Ovary (tissue), 9 donors: ENCODE measurements around the gene AP2M1. TPM values are rescaled to one million over a fixed set of nuclear protein-coding genes. Genes with fewer than 3 reads are reported as not detected.

Source experiments
- DNase-seq, 5 donors: peaks; one replicate each; pipeline ENCODE4 v3.0.0-alpha.2; 2019 to 2020
- H3K27ac ChIP-seq, 2 donors: fragments of 200-600 bp; one replicate each; pipeline versions ENCODE4 v1.5.1 to v1.8.0; 2019 to 2022
- H3K27me3 ChIP-seq: fragments of 200-600 bp; one replicate; pipeline ENCODE4 v1.8.0; 2022
- H3K36me3 ChIP-seq: fragments of 200-600 bp; sonication (generic); one replicate; pipeline ENCODE4 v1.5.1; 2019
- H3K4me1 ChIP-seq: one replicate; pipeline ENCODE4 v1.8.1; 2013; ENCODE audit warnings: mild to moderate bottlenecking, moderate library complexity; ENCODE audit not compliant: insufficient read depth
- H3K4me3 ChIP-seq: fragments of 200-600 bp; sonication (generic); one replicate; pipeline ENCODE4 v1.5.1; 2017
- H3K9me3 ChIP-seq, 2 donors: fragments of 200-600 bp in 1 of 2; sonication (generic) in 1 of 2; one replicate each; pipeline versions ENCODE4 v1.5.1 to v1.8.1; 2013 to 2019; ENCODE audit warnings: mild to moderate bottlenecking in 1 of 2, moderate library complexity in 1 of 2
- CTCF ChIP-seq, 3 donors: fragments of 450-650 bp in 2 of 3; fragments of 200-600 bp in 1 of 3; IDR thresholded peaks; one replicate each; pipeline versions ENCODE4 v1.5.1 to v1.8.0; 2016 to 2022; ENCODE audit warnings: antibody characterized with exemption in 3 of 3, mild to moderate bottlenecking in 1 of 3
- EP300 ChIP-seq: sonication (generic); formaldehyde crosslinking; IDR thresholded peaks from one replicate; pipeline ENCODE4 v1.6.1; 2017; ENCODE audit warnings: antibody characterized with exemption
- POLR2A ChIP-seq: fragments of 450-650 bp; IDR thresholded peaks from one replicate; pipeline ENCODE4 v1.6.1; 2017; ENCODE audit warnings: antibody characterized with exemption, mild to moderate bottlenecking, moderate library complexity
- WGBS, 3 donors: extraction: QIAGEN DNeasy Blood & Tissue Kit in 1 of 3; methylation state at CpG; one replicate each; pipeline versions ENCODE4 v1.1.5 to v1.1.7; 2013 to 2017; 5-methylcytosine and 5-hydroxymethylcytosine counted together
- intact Hi-C, 4 donors: fragments of 100-400 bp; cut with DNase I; formaldehyde crosslinking; loops; one replicate each; pipeline versions ENCODE4 v1.11.0 to v1.15.1; 2022 to 2023
- polyA plus RNA-seq, 2 donors: library from polyadenylated mRNA; stranded (reverse); fragments of 200-250 nt in 1 of 2; fragments of 350-450 nt in 1 of 2; fragmentation: Illumina TruSeq in 1 of 2; extraction: RNeasy Lipid Tissue Mini Kit (QIAGEN cat#74804) in 1 of 2; gene quantifications; one replicate each; pipeline ENCODE4 v1.2.3, GENCODE V29; 2013 to 2014
- total RNA-seq, 7 donors: library from RNA; depleted of rRNA in 2 of 7; stranded (reverse); fragments of >200 nt in 2 of 7; fragmentation: NEBNext Ultra II Directional in 3 of 7; extraction: Animal tissue kit (Norgen Biotek cat#: 25700) in 3 of 7; gene quantifications; one replicate each; pipeline versions ENCODE4 v1.1.0 to v1.2.4, GENCODE V29; 2016 to 2023
- donor health status: DM: no; HTN: no; CAD: no; lungs with moderate emphysema.
- donor health status: DM: no; HTN: no; CAD: no.
- donor health status: Bipolar disorder and iron deficiency.
- donor health status: DM: yes; HTN: yes; CAD: no.
- donor health status: DM: no; HTN: no; CAD: no.
- donor health status: DM: yes; HTN: yes; CAD: no.

Gene AP2M1
- total and polyA plus RNA-seq, 9 donors: 107 to 371 (median 252) TPM

GRCh38 chr3:184155644-184156521 lies 18.8 kb upstream of the AP2M1 start:
- H3K27ac ChIP-seq: peak overlapping the region; percentile 80 to 95
- peak overlapping the region; percentile 76 for H3K4me3 ChIP-seq
- H3K27me3 ChIP-seq: no peaks in the 10 kb centered on the region
- 1% methylated on average over 44 to 47 of the region's 47 CpGs for WGBS, 3 donors
- H3K4me1 ChIP-seq: peaks cover 8% of the 10 kb centered on the region
- H3K36me3 ChIP-seq: no peaks in the 10 kb centered on the region
- DNase-seq: peak in 1 of 5 donors; percentile 51
- intact Hi-C loops: no loop called here
- H3K9me3 ChIP-seq: no peaks in the 10 kb centered on the region
- TF ChIP-seq EP300: no peak
- TF ChIP-seq CTCF (IDR thresholded peaks at IDR 0.05): no peak
- no peak for TF ChIP-seq POLR2A

- TF ChIP-seq POLR2A: no peak
- no peak for TF ChIP-seq EP300
- TF ChIP-seq CTCF (IDR thresholded peaks at IDR 0.05): no peak
- peaks cover 10% of the 10 kb centered on the region for H3K4me1 ChIP-seq
- intact Hi-C loops: no loop called here
- no peaks in the 10 kb centered on the region for H3K36me3 ChIP-seq
- H3K4me3 ChIP-seq: peak overlapping the region; percentile 76
- no peaks in the 10 kb centered on the region for H3K27me3 ChIP-seq
- WGBS, 3 donors: 0 to 2% (median 0%) methylated on average over 6 of the region's 6 CpGs
- peak overlapping the region; percentile 80 to 95 for H3K27ac ChIP-seq
- DNase-seq: peak; percentile 79 to 89 (median 85)
- no peaks in the 10 kb centered on the region for H3K9me3 ChIP-seq
These were observed 18.1 kb upstream of the AP2M1 start for GRCh38 chr3:184156522-184156955.

GRCh38 chr3:184157206-184157605 lies 17.4 kb upstream of the AP2M1 start:
- Histone ChIP-seq H3K4me3 (peak overlapping the region; percentile 76), H3K36me3 (no peaks in the 10 kb centered on the region), H3K27ac (peak overlapping the region; percentile 19 to 95), H3K27me3 (no peaks in the 10 kb centered on the region), H3K9me3 (no peaks in the 10 kb centered on the region), H3K4me1 (peaks cover 11% of the 10 kb centered on the region)
- DNase-seq: peak in 1 of 5 donors; percentile 29
- intact Hi-C loops: no loop called here
- no peak for TF ChIP-seq CTCF (IDR thresholded peaks at IDR 0.05)
- no peak for TF ChIP-seq POLR2A
- no peak for TF ChIP-seq EP300

GRCh38 chr3:184158404-184158803 lies 16.3 kb upstream of the AP2M1 start:
- no peak for TF ChIP-seq POLR2A
- TF ChIP-seq CTCF (IDR thresholded peaks at IDR 0.05): no peak
- TF ChIP-seq EP300: no peak
- 70 to 71% (median 71%) methylated on average over 4 of the region's 4 CpGs for WGBS, 3 donors
- H3K27me3 ChIP-seq: no peaks in the 10 kb centered on the region
- DNase-seq: peak in 1 of 5 donors; percentile 21
- no peaks in the 10 kb centered on the region for H3K36me3 ChIP-seq
- no peaks in the 10 kb centered on the region for H3K9me3 ChIP-seq
- intact Hi-C loops: no loop called here
- no peak overlapping the region for H3K27ac ChIP-seq
- H3K4me3 ChIP-seq: no peak overlapping the region
- H3K4me1 ChIP-seq: peaks cover 11% of the 10 kb centered on the region
